Measurements from ENCODE around the gene ATP4B.

The ATP4B gene

GRCh38 chr13:113616991-113617749 is 40.8 kb downstream of the ATP4B start:
- TF ChIP-seq, protein P1, sequence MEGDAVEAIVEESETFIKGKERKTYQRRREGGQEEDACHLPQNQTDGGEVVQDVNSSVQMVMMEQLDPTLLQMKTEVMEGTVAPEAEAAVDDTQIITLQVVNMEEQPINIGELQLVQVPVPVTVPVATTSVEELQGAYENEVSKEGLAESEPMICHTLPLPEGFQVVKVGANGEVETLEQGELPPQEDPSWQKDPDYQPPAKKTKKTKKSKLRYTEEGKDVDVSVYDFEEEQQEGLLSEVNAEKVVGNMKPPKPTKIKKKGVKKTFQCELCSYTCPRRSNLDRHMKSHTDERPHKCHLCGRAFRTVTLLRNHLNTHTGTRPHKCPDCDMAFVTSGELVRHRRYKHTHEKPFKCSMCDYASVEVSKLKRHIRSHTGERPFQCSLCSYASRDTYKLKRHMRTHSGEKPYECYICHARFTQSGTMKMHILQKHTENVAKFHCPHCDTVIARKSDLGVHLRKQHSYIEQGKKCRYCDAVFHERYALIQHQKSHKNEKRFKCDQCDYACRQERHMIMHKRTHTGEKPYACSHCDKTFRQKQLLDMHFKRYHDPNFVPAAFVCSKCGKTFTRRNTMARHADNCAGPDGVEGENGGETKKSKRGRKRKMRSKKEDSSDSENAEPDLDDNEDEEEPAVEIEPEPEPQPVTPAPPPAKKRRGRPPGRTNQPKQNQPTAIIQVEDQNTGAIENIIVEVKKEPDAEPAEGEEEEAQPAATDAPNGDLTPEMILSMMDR (conservative IDR thresholded peaks at IDR 0.05; ENCODE audit: low read depth) = no peak
- ChIA-PET POLR2A (ENCODE audit: low non-redundant PET) (no interaction called here), CTCF (interaction anchor here (0.7 kb wide), 1 partner anchor 384 kb away, joined by 4 read pairs; no protein-coding TSS in a partner anchor)
- H3K27ac ChIP-seq = no peak overlapping the region
- DNase-seq (ENCODE audit: low spot score) = no peak

- POLR2A ChIA-PET (ENCODE audit: low non-redundant PET) = no interaction called here
- CTCF ChIA-PET = no interaction called here
- H3K27ac ChIP-seq = no peak overlapping the region
- TF ChIP-seq, protein P1 (conservative IDR thresholded peaks at IDR 0.05; ENCODE audit: low read depth) = no peak
- no peak for DNase-seq (ENCODE audit: low spot score)
Measured at GRCh38 chr13:113616281-113616906, 41.6 kb downstream of the ATP4B start.

DNA sequence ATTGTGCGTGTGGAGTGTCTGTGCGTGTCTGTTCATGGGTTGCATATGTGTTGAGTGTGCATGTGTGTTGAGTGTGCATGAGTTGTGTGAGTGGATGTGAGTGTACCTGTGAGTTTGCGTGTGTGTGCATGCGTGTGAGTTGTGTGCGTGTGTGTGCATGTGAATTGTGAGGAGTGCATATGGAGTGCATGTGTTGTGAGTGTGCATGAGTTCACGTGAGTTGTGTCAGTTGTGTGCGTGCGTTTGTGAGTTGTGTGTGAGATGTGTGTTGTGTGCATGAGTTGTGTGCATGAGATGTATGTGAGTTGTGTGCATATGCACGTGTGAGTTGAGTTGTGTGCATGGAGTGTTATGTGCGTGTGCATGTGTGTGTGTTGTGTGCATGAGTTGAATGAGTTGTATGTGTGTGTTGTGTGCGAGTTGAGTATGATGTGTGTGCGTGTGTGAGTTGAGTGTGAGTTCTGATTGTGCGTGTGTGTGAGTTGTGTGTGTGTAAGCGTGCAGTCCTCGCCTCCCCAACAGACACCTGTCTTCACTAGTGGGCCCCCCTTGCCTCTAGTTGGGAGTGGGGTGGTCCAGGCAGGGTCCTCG is 44.1 kb downstream of the ATP4B start:
- ChIA-PET POLR2A (ENCODE audit: low non-redundant PET) (no interaction called here), CTCF (no interaction called here)
- no peak overlapping the region for H3K27ac ChIP-seq
- TF ChIP-seq, protein P1 (conservative IDR thresholded peaks at IDR 0.05; ENCODE audit: low read depth) = no peak
- no peak for DNase-seq (ENCODE audit: low spot score)

- ChIA-PET CTCF (no interaction called here), POLR2A (ENCODE audit: low non-redundant PET) (no interaction called here)
- 0 out of 2 replicates have a peak overlapping the region, but pooled peaks have one; percentile 5 for H3K27ac ChIP-seq
- DNase-seq (ENCODE audit: low spot score) = no peak
- TF ChIP-seq, protein P1 (conservative IDR thresholded peaks at IDR 0.05; ENCODE audit: low read depth) = no peak
Measured at GRCh38 chr13:113612607-113613006, 45.4 kb downstream of the ATP4B start.

- DNase-seq (ENCODE audit: low spot score) = no peak
- TF ChIP-seq, protein P1 (conservative IDR thresholded peaks at IDR 0.05; ENCODE audit: low read depth) = no peak
- POLR2A ChIA-PET (ENCODE audit: low non-redundant PET) = no interaction called here
- CTCF ChIA-PET = no interaction called here
- peak overlapping the region; percentile 17; the same call in 1 of the 2 replicates for H3K27ac ChIP-seq
Measured at GRCh38 chr13:113611996-113612395, 46.0 kb downstream of the ATP4B start.

GRCh38 chr13:113610266-113610665 is 47.7 kb downstream of the ATP4B start:
- no peak for DNase-seq (ENCODE audit: low spot score)
- POLR2A ChIA-PET (ENCODE audit: low non-redundant PET) = no interaction called here
- TF ChIP-seq, protein P1 (conservative IDR thresholded peaks at IDR 0.05; ENCODE audit: low read depth) = no peak
- H3K27ac ChIP-seq = no peak overlapping the region
- CTCF ChIA-PET = no interaction called here

Data from RWPE1 (cell line).